ENCODE results near the gene OTOP2. TPM values are rescaled to one million over a fixed set of nuclear protein-coding genes. Genes with fewer than 3 reads are reported as not detected.
A peak's percentile ranks its signal among the peaks of the same experiment; 100 is the strongest.

OTOP2 gene
- polyA plus RNA-seq, 3 donors = 0.05 TPM; not detected in 2

DNA sequence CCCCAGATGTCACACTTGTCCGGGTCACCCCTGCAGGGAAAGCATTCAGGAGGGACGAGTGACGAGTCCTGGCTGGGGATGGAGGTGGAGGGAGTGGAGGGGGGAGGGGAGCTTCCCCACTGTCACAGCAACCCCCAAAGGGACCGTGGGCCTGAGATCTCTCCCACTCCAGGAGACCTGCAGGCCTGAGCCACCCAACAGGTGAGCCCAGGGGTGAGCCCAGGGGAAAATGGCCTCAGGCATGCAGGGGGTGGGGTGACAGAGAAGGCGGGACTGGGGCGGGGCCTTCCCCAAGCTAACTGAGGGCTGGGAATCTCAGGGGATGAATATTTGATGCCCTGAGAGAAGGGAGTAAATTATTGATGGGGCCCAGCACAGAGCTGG lies 3.4 kb upstream of the OTOP2 start:
- Histone ChIP-seq H4K20me1 (ENCODE audit: insufficient read depth, low read length) (no peaks in the 10 kb centered on the region), H3K9me3 (replicated peaks in 1 of 2; ENCODE audit: control insufficient read depth in 1 of 2, insufficient read depth in 1 of 2, low read length in 2 of 2) (peaks cover 0 to 7% of the 10 kb centered on the region in 2 donors), H3K79me2 (ENCODE audit: insufficient read depth, low read length) (no peaks in the 10 kb centered on the region), H3K27me3 (ENCODE audit: control insufficient read depth in 2 of 2, insufficient read depth in 2 of 2, low read length in 2 of 2) (peaks cover 21 to 52% of the 10 kb centered on the region in 2 donors), H3K4me3 (replicated peaks in 1 of 3; ENCODE audit: low read depth in 2 of 3, low read length in 3 of 3) (no peak overlapping the region), H3K36me3 (replicated peaks in 1 of 2; ENCODE audit: control insufficient read depth in 1 of 2, insufficient read depth in 2 of 2, low read length in 2 of 2) (no peaks in the 10 kb centered on the region), H3K4me2 (replicated peaks; ENCODE audit: extremely low read depth, low read length, poor library complexity, severe bottlenecking) (no peak overlapping the region), H3K9ac (ENCODE audit: insufficient read depth, low read length, poor library complexity, severe bottlenecking) (no peak overlapping the region), H3K27ac (ENCODE audit: low read depth in 1 of 2, low read length in 2 of 2) (no peak overlapping the region), H2AFZ (ENCODE audit: insufficient read depth, low read depth, low read length, poor library complexity, severe bottlenecking) (no peak overlapping the region), H3K4me1 (ENCODE audit: control insufficient read depth in 1 of 2, insufficient read depth in 2 of 2, low read length in 2 of 2) (peaks cover 48 to 66% of the 10 kb centered on the region in 2 donors)
- 75% methylated on average over 2 of the region's 6 CpGs for WGBS (ENCODE audit: insufficient coverage)
- H3K9me3 Mint-ChIP-seq = peaks cover 0 to 10% (median 0%) of the 10 kb centered on the region in 7 donors
- no peak for DNase-seq
- H3K36me3 Mint-ChIP-seq = peaks cover 0 to 3% of the 10 kb centered on the region in 2 donors
- H3K4me1 Mint-ChIP-seq = peaks cover 50% of the 10 kb centered on the region
- TF ChIP-seq, protein P1, sequence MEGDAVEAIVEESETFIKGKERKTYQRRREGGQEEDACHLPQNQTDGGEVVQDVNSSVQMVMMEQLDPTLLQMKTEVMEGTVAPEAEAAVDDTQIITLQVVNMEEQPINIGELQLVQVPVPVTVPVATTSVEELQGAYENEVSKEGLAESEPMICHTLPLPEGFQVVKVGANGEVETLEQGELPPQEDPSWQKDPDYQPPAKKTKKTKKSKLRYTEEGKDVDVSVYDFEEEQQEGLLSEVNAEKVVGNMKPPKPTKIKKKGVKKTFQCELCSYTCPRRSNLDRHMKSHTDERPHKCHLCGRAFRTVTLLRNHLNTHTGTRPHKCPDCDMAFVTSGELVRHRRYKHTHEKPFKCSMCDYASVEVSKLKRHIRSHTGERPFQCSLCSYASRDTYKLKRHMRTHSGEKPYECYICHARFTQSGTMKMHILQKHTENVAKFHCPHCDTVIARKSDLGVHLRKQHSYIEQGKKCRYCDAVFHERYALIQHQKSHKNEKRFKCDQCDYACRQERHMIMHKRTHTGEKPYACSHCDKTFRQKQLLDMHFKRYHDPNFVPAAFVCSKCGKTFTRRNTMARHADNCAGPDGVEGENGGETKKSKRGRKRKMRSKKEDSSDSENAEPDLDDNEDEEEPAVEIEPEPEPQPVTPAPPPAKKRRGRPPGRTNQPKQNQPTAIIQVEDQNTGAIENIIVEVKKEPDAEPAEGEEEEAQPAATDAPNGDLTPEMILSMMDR (IDR thresholded peaks at IDR 0.05) = no peak
- peaks cover 46 to 63% (median 52%) of the 10 kb centered on the region in 3 donors for H3K27me3 Mint-ChIP-seq (ENCODE audit: low read depth in 3 of 3)
- H3K4me3 Mint-ChIP-seq = peak overlapping the region in 1 of 2 donors; percentile 63
- peak overlapping the region in 2 of 7 donors; percentile 33 to 61 for H3K27ac Mint-ChIP-seq
- intact Hi-C loops (cut with micrococcal nuclease) = no loop called here

DNA sequence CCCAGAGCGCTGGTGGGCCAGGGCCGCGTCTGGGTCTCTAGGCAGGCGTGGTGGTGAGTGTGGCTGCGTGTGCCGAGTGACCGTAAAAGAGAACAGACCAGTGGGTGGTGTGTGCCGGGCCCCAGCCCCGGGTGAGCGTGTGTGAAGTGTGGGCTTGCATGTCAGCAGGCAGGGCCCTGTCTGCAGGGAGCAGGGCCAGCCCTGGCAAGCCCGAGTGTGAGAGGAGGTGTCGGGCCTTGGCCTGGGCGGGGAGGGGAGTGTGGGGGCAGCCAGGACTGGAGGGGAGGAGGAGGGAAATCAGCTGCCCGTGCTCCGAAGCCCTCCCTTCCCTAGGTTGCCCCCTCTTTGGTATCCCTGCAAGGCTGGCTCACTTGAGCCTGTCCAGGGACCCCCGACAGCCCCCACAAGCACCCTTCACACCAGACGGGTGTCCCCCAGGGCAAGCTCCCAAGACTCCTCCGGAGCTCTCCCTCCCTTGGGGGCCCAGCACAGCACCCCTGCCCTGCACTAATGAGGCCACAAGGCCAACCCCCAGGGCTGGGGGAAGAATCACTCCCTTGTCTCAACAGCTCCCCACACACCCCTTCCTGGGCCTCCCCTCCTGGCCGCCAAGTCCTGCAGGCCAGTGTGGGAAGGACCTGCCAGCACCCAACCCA lies 2.9 kb upstream of the OTOP2 start:
- peaks cover 26 to 57% of the 10 kb centered on the region in 2 donors for H3K27me3 ChIP-seq (ENCODE audit: control insufficient read depth in 2 of 2, insufficient read depth in 2 of 2, low read length in 2 of 2)
- intact Hi-C loops (cut with micrococcal nuclease) = no loop called here
- 97% methylated on average over 13 of the region's 19 CpGs for WGBS (ENCODE audit: insufficient coverage)

More for the DNA sequence above, 2.9 kb upstream of the OTOP2 start:
- H2AFZ ChIP-seq (ENCODE audit: insufficient read depth, low read depth, low read length, poor library complexity, severe bottlenecking) = no peak overlapping the region
- no peaks in the 10 kb centered on the region for H3K36me3 ChIP-seq (replicated peaks in 1 of 2; ENCODE audit: control insufficient read depth in 1 of 2, insufficient read depth in 2 of 2, low read length in 2 of 2)
- no peaks in the 10 kb centered on the region for H3K79me2 ChIP-seq (ENCODE audit: insufficient read depth, low read length)
- H3K36me3 Mint-ChIP-seq = peaks cover 0 to 3% of the 10 kb centered on the region in 2 donors
- peaks cover 48 to 66% of the 10 kb centered on the region in 2 donors for H3K4me1 ChIP-seq (ENCODE audit: control insufficient read depth in 1 of 2, insufficient read depth in 2 of 2, low read length in 2 of 2)
- H3K9ac ChIP-seq (ENCODE audit: insufficient read depth, low read length, poor library complexity, severe bottlenecking) = no peak overlapping the region
- DNase-seq = no peak
- peaks cover 50% of the 10 kb centered on the region for H3K4me1 Mint-ChIP-seq
- peak overlapping the region in 1 of 2 donors; percentile 63 for H3K4me3 Mint-ChIP-seq
- TF ChIP-seq, protein P1 (IDR thresholded peaks at IDR 0.05) = no peak
- H3K4me2 ChIP-seq (replicated peaks; ENCODE audit: extremely low read depth, low read length, poor library complexity, severe bottlenecking) = no peak overlapping the region
- H4K20me1 ChIP-seq (ENCODE audit: insufficient read depth, low read length) = no peaks in the 10 kb centered on the region
- H3K9me3 ChIP-seq (replicated peaks in 1 of 2; ENCODE audit: control insufficient read depth in 1 of 2, insufficient read depth in 1 of 2, low read length in 2 of 2) = peaks cover 0 to 7% of the 10 kb centered on the region in 2 donors
- peaks cover 51 to 65% (median 56%) of the 10 kb centered on the region in 3 donors for H3K27me3 Mint-ChIP-seq (ENCODE audit: low read depth in 3 of 3)
- no peak overlapping the region for H3K27ac ChIP-seq (ENCODE audit: low read depth in 1 of 2, low read length in 2 of 2)
- H3K4me3 ChIP-seq (replicated peaks in 1 of 3; ENCODE audit: low read depth in 2 of 3, low read length in 3 of 3) = no peak overlapping the region
- H3K27ac Mint-ChIP-seq = peak overlapping the region in 2 of 7 donors; percentile 33 to 61
- peaks cover 0 to 10% (median 0%) of the 10 kb centered on the region in 7 donors for H3K9me3 Mint-ChIP-seq
